PC-3 (cell line): ENCODE measurements around the gene ADSS1. TPM values are rescaled to one million over a fixed set of nuclear protein-coding genes. Genes with fewer than 3 reads are reported as not detected.
A peak's percentile ranks its signal among the peaks of the same experiment; 100 is the strongest.

ENCODE experiments used
- ATAC-seq: fragments of 200-7000 bp; cut with Tn5 transposase; 2 replicates; pipeline ENCODE4 v1.9.1; 2020; ENCODE audit warnings: mild to moderate bottlenecking, moderate library complexity
- BruUV-seq: library from RNA; stranded (reverse); fragments of 400-500 nt; replicated peaks from 2 replicates; lab custom pipeline; 2021; lab: Mats Ljungman, UMichigan
- CTCF ChIA-PET: fragments of 300-600 bp; sonication (Branson Sonifier 250); formaldehyde crosslinking; loops from one replicate; lab custom pipeline; 2022; ENCODE audit warnings: antibody characterized with exemption; lab: Charles Lee
- POLR2A ChIA-PET: fragments of 300-600 bp; sonication (Branson Sonifier 250); formaldehyde crosslinking; loops from one replicate; lab custom pipeline; 2022; ENCODE audit warnings: antibody characterized with exemption; ENCODE audit not compliant: unreplicated experiment; lab: Charles Lee
- DNase-seq: peaks from one replicate; pipeline ENCODE4 v3.0.0-alpha.2; 2015
- H2AFZ ChIP-seq: fragments of 300-600 bp; sonication (generic); 2 replicates; pipeline ENCODE4 v1.6.0; 2016; ENCODE audit warnings: antibody characterized with exemption, low read length
- H3F3A ChIP-seq: fragments of 300-600 bp; sonication (generic); one replicate; pipeline ENCODE4 v1.6.0; 2017; ENCODE audit warnings: antibody characterized with exemption, low read length, control low read depth, mild to moderate bottlenecking; ENCODE audit not compliant: unreplicated experiment
- H3K27ac ChIP-seq: fragments of 300-600 bp; sonication (generic); 2 replicates; pipeline ENCODE4 v1.5.1; 2016; ENCODE audit warnings: mild to moderate bottlenecking, low read length
- H3K27me3 ChIP-seq: fragments of 300-600 bp; sonication (generic); 2 replicates; pipeline ENCODE4 v1.6.1; 2016; ENCODE audit warnings: low read length, mixed read lengths
- H3K36me3 ChIP-seq: fragments of 300-600 bp; sonication (generic); 2 replicates; pipeline ENCODE4 v1.6.1; 2016; ENCODE audit warnings: low read depth, mixed run types, low read length, mixed read lengths
- H3K4me1 ChIP-seq: fragments of 300-600 bp; sonication (generic); 2 replicates; pipeline ENCODE4 v1.5.1; 2016; ENCODE audit warnings: low read length; ENCODE audit not compliant: insufficient read depth
- H3K4me2 ChIP-seq: fragments of 300-600 bp; sonication (generic); 2 replicates; pipeline ENCODE4 v1.6.0; 2016; ENCODE audit warnings: low read length
- H3K4me3 ChIP-seq: fragments of 300-600 bp; sonication (generic); 2 replicates; pipeline ENCODE4 v1.5.1; 2016; ENCODE audit warnings: mild to moderate bottlenecking, low read length, mixed read lengths
- H3K79me2 ChIP-seq: fragments of 300-600 bp; sonication (generic); 2 replicates; pipeline ENCODE4 v1.6.1; 2017; ENCODE audit warnings: low read length, mixed read lengths
- H3K9ac ChIP-seq: fragments of 300-600 bp; sonication (generic); 2 replicates; pipeline ENCODE4 v1.6.0; 2016; ENCODE audit warnings: mild to moderate bottlenecking, low read length
- H3K9me2 ChIP-seq: fragments of 300-600 bp; sonication (generic); replicated peaks from 2 replicates; pipeline ENCODE4 v1.6.1; 2016; ENCODE audit warnings: mixed run types, low read length, mixed read lengths
- H3K9me3 ChIP-seq: fragments of 300-600 bp; sonication (generic); 2 replicates; pipeline ENCODE4 v1.6.1; 2016; ENCODE audit warnings: low read length, mixed read lengths
- H4K20me1 ChIP-seq: fragments of 300-600 bp; sonication (generic); 2 replicates; pipeline ENCODE4 v1.6.1; 2016; ENCODE audit warnings: low read length, mixed read lengths
- EZH2 ChIP-seq: fragments of 300-600 bp; sonication (generic); IDR thresholded peaks from one replicate; pipeline ENCODE4 v1.6.1; 2017; ENCODE audit warnings: antibody characterized with exemption, mild to moderate bottlenecking, low read length; ENCODE audit not compliant: unreplicated experiment
- EZH2phosphoT487 ChIP-seq: fragments of 300-600 bp; sonication (generic); IDR thresholded peaks from 2 replicates; pipeline ENCODE4 v1.6.1; 2018; ENCODE audit warnings: mild to moderate bottlenecking, antibody characterized with exemption, low read length, borderline replicate concordance
- intact Hi-C: fragments of 100-400 bp; cut with micrococcal nuclease; formaldehyde crosslinking; loops from 2 replicates; pipeline ENCODE4 v1.9.0; 2023
- total RNA-seq: library from RNA; depleted of rRNA; stranded (reverse); fragments of >200 nt; gene quantifications from 2 replicates; pipeline ENCODE4 v1.2.3, GENCODE V29; 2014
- TF ChIP-seq, protein P1 (sequence below): fragments of 300-600 bp; sonication (generic); conservative IDR thresholded peaks from 2 replicates; pipeline ENCODE4 v1.5.1; 2017; ENCODE audit warnings: antibody characterized with exemption, low read depth, mild to moderate bottlenecking, low read length

ADSS1 gene
- total RNA-seq, 1 experiment from 2014 or later = 7.9 TPM

DNA sequence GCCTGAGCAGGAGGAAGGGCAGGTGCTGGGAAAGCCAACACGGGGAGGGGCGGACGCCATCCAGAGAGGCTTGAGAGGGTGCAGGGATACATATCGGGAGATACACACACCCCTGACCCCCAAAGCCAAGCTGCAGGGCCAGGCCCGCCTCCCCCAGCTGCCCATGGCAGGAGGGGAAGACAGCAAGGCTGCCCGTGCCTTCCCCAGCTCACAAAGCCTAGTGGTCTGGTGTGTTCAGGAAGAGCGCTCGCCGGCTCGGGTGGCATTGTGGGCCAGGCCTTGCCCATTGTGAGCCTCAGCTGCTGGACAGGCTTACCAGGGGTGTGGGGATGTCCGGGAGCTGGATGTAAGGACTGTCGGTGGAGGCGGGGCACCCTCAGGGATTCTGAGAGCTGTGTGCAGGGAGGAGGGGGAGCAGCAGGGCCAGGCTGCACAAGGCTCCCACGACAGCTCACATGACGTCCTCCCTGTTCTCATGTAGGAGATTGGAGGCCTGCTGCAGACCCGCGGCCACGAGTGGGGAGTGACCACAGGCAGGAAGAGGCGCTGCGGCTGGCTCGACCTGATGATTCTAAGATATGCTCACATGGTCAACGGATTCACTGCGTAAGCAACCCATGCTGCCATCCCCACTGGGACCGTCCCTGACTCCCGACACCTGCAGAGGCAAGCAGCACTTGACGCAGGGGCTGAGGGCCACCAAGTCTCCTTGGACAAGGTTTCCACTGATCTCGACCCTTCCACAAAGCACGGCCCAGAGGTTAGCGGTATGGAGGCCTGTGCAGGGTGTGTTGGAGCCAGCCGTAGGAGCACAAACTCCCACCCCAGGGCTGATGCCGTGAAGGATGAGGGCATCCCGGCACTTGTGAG lies 18.8 kb downstream of the ADSS1 start:
- no peaks in the 10 kb centered on the region for H3K9me3 ChIP-seq
- H3K9ac ChIP-seq = no peak overlapping the region
- H3K27me3 ChIP-seq = no peaks in the 10 kb centered on the region
- no TSS peak for BruUV-seq
- ATAC-seq (no peak), DNase-seq (no peak)
- no peaks in the 10 kb centered on the region for H3F3A ChIP-seq
- H4K20me1 ChIP-seq = no peaks in the 10 kb centered on the region
- ChIA-PET POLR2A (no interaction called here), CTCF (no interaction called here)
- no peak for TF ChIP-seq EZH2phosphoT487
- TF ChIP-seq, protein P1, sequence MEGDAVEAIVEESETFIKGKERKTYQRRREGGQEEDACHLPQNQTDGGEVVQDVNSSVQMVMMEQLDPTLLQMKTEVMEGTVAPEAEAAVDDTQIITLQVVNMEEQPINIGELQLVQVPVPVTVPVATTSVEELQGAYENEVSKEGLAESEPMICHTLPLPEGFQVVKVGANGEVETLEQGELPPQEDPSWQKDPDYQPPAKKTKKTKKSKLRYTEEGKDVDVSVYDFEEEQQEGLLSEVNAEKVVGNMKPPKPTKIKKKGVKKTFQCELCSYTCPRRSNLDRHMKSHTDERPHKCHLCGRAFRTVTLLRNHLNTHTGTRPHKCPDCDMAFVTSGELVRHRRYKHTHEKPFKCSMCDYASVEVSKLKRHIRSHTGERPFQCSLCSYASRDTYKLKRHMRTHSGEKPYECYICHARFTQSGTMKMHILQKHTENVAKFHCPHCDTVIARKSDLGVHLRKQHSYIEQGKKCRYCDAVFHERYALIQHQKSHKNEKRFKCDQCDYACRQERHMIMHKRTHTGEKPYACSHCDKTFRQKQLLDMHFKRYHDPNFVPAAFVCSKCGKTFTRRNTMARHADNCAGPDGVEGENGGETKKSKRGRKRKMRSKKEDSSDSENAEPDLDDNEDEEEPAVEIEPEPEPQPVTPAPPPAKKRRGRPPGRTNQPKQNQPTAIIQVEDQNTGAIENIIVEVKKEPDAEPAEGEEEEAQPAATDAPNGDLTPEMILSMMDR = no peak
- TF ChIP-seq EZH2 = no peak
- no peak overlapping the region for H2AFZ ChIP-seq
- no peak overlapping the region for H3K27ac ChIP-seq
- H3K9me2 ChIP-seq = no peaks in the 10 kb centered on the region
- H3K4me3 ChIP-seq = no peak overlapping the region
- H3K36me3 ChIP-seq = no peaks in the 10 kb centered on the region
- intact Hi-C loops = no loop called here
- no peaks in the 10 kb centered on the region for H3K79me2 ChIP-seq
- peaks cover 13% of the 10 kb centered on the region; the same call in 1 of the 2 replicates for H3K4me1 ChIP-seq
- no peak overlapping the region for H3K4me2 ChIP-seq

- no peaks in the 10 kb centered on the region for H3K79me2 ChIP-seq
- no peaks in the 10 kb centered on the region for H3K9me2 ChIP-seq
- H3K4me2 ChIP-seq = no peak overlapping the region
- ChIA-PET POLR2A (no interaction called here), CTCF (no interaction called here)
- H3K36me3 ChIP-seq = no peaks in the 10 kb centered on the region
- intact Hi-C loops = no loop called here
- no peaks in the 10 kb centered on the region for H3K9me3 ChIP-seq
- no peak overlapping the region for H2AFZ ChIP-seq
- TF ChIP-seq, protein P1 = no peak
- no peak for TF ChIP-seq EZH2phosphoT487
- no peak for TF ChIP-seq EZH2
- H3K27ac ChIP-seq = no peak overlapping the region
- H3K4me3 ChIP-seq = no peak overlapping the region
- no TSS peak for BruUV-seq
- no peaks in the 10 kb centered on the region for H3K27me3 ChIP-seq
- peaks cover 14% of the 10 kb centered on the region; the same call in 1 of the 2 replicates for H3K4me1 ChIP-seq
- no peaks in the 10 kb centered on the region for H4K20me1 ChIP-seq
- peak; percentile 60 for DNase-seq
- peak; percentile 13; the same call in 1 of the 2 replicates for ATAC-seq
- no peaks in the 10 kb centered on the region for H3F3A ChIP-seq
- H3K9ac ChIP-seq = no peak overlapping the region
Measured at GRCh38 chr14:104743461-104744380, 19.7 kb downstream of the ADSS1 start.
